CD4-positive, alpha-beta T cell treated with Interleukin-2 at 100 ng/mL for 4 hours (primary cell): Measurements from ENCODE around the gene CNTNAP1.
"Not testable (repeated sequence)": the region's sequence is repeated elsewhere in the genome, so short reads cannot be mapped to it uniquely, and the experiment has no call there.

Experiments
- DNase-seq: peaks from one replicate; pipeline ENCODE4 v3.0.0-alpha.2; 2020; ENCODE audit warnings: low spot score

The CNTNAP1 gene

GRCh38 chr17:42742916-42743315 is 60.6 kb downstream of the CNTNAP1 start:
- DNase-seq: not testable (repeated sequence)

GRCh38 chr17:42743595-42744282 is 61.4 kb downstream of the CNTNAP1 start:
- no peak for DNase-seq

- peak; percentile 69 for DNase-seq
These were observed 62.0 kb downstream of the CNTNAP1 start for GRCh38 chr17:42744283-42744805.

GRCh38 chr17:42744806-42745617 is 62.7 kb downstream of the CNTNAP1 start, which contains the start of gene EZH1:
Gene EZH1 (minus strand): TSS chr17:42745040. CDS start chr17:42728941, 16,099 bp downstream.
- peak; percentile 93 for DNase-seq

- DNase-seq: no peak
These were observed 66.0 kb downstream of the CNTNAP1 start for GRCh38 chr17:42748202-42748907.

GRCh38 chr17:42748908-42749798 is 66.8 kb downstream of the CNTNAP1 start:
- no peak for DNase-seq
